ENCODE data around the gene PROP1. TPM values are rescaled to one million over a fixed set of nuclear protein-coding genes. Genes with fewer than 3 reads are reported as not detected.
"Not testable (repeated sequence)": the region's sequence is repeated elsewhere in the genome, so short reads cannot be mapped to it uniquely, and the experiment has no call there.

Gene PROP1
- total RNA-seq, 1 donor from 2014 or later = not detected

GRCh38 chr5:177945601-177946283 lies 50.3 kb downstream of the PROP1 start:
- H3K27me3 ChIP-seq; intact Hi-C loops (cut with DNase I); H3K27ac ChIP-seq; H3K4me3 ChIP-seq; H3K36me3 ChIP-seq; DNase-seq (ENCODE audit: low spot score in 2 of 2); H3K9me3 ChIP-seq; H3K4me1 ChIP-seq: not testable (repeated sequence)

- H3K27ac ChIP-seq; intact Hi-C loops (cut with DNase I); H3K36me3 ChIP-seq; H3K4me3 ChIP-seq; H3K4me1 ChIP-seq; H3K9me3 ChIP-seq; H3K27me3 ChIP-seq; DNase-seq (ENCODE audit: low spot score in 2 of 2): not testable (repeated sequence)
These were observed 50.9 kb downstream of the PROP1 start for GRCh38 chr5:177945145-177945544.

DNA sequence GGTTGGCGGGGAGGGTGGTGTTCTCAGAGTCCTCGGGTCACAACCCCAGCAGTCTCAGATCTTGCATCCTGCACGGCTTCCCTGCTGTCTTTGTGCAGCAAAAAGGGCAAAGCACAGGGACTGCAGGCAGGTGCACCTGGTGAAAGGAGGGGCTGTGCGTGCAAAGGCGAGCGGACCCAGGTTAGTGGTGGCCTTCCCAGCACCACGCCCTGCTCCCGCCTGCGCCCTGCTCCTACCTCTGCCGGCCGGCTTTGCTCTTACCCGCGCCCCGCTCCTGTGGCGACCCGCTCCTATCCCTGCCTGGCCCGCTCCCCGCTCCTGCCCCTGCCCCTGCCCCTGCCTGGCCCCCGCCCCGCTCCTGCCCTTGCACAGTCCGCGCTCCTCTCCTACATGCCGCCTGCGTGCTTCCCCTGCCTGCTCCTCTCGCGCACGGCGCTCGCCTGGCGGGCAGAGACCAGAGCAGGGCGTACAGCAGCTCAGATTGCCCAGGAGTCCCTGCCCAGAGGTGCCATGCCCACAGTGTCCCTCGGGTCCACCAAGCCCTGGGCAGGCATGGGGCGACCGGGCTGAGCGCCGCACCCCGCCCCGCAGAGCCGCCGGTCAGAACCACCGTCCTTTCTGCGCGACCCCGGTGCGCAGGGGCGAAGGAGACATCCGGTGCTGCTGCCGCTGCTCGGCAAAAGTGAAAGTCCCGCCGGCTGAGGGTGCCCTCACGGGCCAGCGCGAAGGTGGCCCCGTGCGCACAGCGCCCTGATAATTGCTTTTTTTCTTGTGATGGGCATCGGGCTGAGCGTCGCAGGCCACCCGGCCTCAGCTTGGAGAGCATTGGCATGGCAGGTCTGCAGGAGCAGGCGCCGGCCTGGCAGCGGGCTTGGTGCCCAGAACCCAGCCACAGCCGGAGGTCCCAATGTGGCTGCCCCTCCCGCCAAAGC lies 52.0 kb downstream of the PROP1 start:
- H3K4me1 ChIP-seq; H3K27me3 ChIP-seq; H3K36me3 ChIP-seq; DNase-seq (ENCODE audit: low spot score in 2 of 2); H3K27ac ChIP-seq; intact Hi-C loops (cut with DNase I); H3K9me3 ChIP-seq: not testable (repeated sequence)
- H3K4me3 ChIP-seq = peak overlapping the region; percentile 26 to 52

DNA sequence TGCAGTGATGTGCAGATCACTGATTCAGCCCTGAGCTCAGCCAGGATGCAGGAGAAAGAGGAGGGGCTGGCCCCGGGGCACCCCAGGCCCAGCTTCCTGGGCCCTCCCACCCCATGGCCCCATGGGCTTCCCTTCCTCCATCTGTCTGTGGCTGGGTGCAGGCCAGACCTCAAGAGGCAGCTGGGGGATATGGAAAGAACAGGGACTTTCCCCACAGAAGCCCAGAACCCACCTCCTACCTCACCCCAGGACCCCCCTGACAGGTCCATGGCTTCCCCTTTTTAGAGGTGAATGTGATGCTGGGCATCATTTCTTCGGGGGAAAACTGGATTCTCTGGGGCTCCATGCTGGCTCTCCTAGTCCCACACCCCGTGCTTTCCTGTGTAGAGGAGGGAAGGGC lies 53.1 kb downstream of the PROP1 start:
- H3K4me3 ChIP-seq; H3K27me3 ChIP-seq; DNase-seq (ENCODE audit: low spot score in 2 of 2); H3K4me1 ChIP-seq; H3K9me3 ChIP-seq; intact Hi-C loops (cut with DNase I); H3K27ac ChIP-seq; H3K36me3 ChIP-seq: not testable (repeated sequence)

Other genes starting within 250 kb of the PROP1 start
- gene FAM153A, start 213.3 kb downstream of the PROP1 start, total RNA-seq = not detected
- gene N4BP3, start 117.3 kb upstream of the PROP1 start, total RNA-seq = 0.21 TPM
- gene RMND5B, start 134.8 kb upstream of the PROP1 start, total RNA-seq = 81.6 TPM
- gene NHP2, start 157.6 kb upstream of the PROP1 start, total RNA-seq = 55.1 TPM
- gene GMCL2, start 191.1 kb upstream of the PROP1 start, total RNA-seq = not detected
- gene HNRNPAB, start 208.3 kb upstream of the PROP1 start, total RNA-seq = 99.2 TPM
- 89.3 TPM for gene PHYKPL, start 236.6 kb upstream of the PROP1 start, total RNA-seq